T follicular helper cell (primary cell): Measurements from ENCODE around the gene EMC6.
"Not testable (repeated sequence)": the region's sequence is repeated elsewhere in the genome, so short reads cannot be mapped to it uniquely, and the experiment has no call there.

Source experiments
- DNase-seq: peaks from one replicate; pipeline ENCODE4 v3.0.0-alpha.2; 2020; ENCODE audit warnings: low read depth

Gene EMC6

DNA sequence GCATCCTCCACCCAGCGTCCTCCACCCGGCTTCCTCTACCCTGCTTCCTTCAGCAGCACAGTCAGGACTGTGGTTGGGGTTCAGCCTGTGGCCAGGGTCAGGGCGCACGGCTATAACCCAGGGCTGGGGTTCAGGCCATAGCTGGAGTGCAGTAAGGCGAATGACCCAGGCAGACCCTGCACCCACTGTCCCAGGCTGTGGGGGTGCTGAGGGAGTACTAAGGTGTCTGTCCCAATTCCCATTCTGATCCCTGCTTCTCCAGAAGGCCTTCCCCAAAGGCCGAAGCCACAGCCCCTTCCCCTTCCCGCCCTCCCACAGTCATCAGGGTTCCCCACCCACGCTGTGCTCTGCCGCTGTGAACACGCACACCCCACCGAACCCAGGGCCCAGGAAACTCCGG, 12.4 kb downstream of the EMC6 start:
- DNase-seq, result no peak

DNA sequence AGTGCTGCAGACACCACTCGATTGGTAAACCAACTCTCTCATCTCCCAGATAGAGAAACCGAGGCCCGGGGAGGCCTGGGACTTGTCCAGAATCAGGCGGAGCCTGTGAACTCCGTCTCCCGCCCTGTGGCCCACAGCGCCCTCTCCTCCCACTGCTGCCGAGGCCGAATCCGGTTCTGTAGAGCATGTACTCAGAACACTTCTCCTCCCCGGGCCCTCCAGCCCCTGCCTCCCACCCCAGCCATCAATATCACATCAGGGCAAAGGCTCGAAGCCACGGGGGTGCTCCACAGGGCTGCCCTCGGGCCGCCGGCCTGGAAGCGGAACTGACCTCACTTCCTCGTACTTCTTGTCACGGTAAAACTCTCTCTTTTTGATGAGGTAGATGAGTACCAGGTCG, 13.0 kb downstream of the EMC6 start:
- no peak for DNase-seq

DNA sequence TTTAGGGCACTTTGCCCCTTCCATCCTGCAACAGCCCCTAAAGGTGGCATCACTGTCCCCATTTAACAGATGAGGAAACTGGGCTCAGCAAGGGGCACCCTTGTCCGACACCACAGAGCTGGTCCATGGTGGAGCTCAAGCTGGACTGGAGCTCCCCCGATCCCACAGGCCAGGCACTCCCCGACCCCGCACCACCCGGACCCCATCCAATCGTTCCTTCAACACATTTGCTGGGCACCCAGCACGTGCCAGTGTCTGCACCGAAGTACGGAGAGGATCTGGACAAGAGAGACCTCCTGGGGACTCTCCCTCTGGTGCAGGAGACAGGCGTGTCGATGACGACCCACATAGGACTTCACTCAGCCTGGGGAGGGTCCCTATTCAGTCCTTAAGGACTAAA, 13.4 kb downstream of the EMC6 start:
- no peak for DNase-seq

DNA sequence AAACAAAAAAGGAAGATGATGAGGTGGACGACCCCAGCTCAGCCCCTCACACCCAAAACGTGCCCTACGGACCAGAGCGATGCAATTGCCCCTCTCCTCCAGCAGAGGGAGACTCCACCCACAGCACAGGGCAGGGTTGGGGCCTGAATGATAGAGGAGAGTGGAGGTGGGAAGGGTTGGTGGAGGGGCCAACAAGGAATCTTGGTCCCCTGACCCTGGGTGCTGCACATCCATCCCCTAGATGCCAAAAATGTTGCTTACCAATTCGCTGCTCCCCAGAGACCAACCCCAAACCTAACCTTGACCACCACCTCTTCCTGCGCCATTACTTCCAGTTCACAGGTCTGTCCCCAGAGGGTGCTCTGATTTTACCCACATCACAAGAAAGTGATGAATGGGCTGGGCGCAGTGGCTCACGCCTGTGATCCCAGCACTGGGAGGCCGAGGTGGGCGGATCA, 14.5 kb downstream of the EMC6 start:
- peak; percentile 33 for DNase-seq

DNA sequence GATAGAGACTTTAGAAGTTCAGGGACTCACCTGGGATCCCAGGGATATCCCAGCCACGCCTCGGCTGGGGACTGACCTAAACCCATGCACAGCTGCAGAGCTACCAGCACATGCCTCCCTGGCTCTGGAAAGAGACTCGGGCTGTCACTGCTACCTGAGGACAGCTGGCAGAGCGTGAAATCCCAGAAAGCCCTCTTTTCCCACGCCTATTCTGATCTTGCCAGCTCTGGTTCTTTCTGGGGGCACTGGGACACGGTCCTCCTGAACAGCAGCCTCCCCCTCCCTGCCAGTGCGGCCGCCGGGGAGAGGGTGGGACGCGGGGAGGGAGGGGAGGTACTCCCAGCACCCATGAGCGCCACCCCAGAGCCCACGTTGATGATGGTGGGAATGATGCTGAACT, 16.6 kb downstream of the EMC6 start:
- DNase-seq, result no peak

DNA sequence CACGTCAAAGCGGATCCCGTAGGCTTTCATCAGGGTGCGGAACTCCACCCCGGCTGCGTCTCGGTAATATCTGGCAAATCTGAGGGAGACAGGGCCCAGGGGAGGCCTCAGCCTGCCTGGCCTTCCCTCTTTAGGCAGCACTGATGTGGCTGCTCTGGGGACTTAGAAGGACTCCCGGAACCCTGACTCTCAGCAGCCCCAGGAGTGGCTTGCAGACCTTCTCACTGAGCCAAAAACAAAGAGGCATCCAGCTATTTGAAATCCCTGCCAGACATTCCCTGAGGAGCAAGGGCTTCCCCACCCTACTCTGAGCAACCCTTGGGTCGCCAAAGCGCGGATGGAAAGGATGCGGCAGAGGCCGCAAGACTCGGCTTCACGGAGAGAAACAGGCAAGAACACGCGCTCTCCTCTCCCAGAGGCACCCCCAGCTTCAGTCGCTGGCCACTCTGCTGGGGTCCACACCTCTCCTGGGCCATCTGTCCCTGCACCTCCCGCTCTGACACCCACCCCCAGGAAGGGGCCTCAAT, 19.5 kb downstream of the EMC6 start:
- no peak for DNase-seq

DNA sequence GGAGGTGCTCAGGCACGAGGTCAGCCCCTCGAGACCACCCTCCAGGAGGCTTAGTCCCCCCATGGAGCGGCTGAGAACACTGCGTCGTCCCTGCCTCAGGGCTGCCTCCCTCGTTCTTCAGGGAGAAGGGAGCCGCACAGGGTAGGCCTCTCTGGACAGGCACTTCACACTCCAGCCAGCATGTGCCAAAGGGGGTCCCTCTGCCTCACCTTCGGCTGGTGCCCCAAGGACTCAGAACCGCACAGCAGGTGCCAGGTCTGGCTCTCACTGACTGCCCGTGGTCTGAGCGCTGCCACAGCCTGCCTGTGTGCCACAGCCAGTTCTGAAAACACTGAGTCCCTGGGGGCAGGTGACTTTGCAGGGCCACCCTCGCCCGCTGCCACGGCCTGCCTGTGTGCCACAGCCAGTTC, 20.2 kb downstream of the EMC6 start:
- no peak for DNase-seq

DNA sequence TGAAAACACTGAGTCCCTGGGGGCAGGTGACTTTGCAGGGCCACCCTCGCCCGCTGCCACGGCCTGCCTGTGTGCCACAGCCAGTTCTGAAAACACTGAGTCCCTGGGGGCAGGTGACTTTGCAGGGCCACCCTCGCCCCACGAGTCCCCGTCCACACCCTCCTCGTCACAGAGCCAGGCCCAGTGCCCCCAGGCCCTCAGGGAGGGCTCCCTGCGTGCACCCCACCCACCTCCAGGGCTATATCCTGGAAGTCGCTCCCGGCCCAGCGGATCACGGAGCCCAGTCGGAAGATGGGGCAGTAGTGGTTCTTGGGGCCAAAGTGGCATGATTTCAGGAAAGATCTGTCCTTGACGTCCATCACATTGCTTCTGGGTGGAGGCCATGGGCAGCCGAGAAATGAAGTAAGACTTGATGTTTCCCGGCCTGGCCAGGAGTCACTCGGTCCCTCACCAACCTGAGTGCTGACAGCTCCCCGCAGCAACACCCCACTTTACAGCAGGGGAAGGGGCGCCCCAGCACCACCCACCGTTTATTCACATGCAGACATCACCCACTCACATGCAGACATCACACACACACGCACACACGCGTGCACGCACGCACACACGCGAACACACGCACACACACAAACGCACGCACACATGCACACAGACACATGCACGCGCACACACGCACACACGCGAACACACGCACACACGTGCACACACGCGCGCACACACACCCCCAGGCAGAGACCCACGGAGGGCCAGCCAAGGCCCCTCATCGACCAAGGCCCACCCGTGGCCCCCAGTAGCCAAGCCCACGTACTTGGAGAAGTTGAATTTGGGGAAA, 20.9 kb downstream of the EMC6 start:
- DNase-seq, result no peak

DNA sequence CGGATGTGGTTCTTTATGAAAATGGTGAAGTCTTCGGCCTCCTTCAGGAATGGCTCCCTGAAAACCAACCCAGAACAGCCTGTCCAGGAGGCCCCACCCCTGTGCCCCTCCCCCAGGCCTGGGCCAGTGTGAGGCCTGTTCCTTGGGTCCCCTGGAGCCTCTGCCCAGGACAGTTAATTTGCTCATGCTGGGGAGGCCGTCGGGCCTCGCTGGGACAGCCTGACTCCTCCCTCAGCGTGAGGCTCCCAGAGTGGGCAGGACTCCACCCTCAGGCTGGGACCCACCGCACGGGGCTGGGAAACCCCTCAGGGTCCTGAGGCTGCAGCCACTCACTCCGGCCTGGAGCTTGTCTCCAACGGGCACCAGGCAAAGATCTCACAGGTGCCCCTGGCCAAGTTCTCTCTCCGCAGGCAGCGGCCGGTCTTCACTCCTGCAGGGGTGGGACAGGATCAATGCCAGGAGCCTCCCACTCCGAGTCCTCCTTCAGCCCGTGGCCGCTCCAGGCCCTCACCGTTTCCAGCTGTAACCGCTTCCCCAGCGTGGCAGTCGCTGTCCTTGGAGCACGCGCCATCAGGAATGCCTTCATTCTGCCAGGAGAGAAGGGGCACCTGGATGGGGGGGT, 21.6 kb downstream of the EMC6 start:
- no peak for DNase-seq

DNA sequence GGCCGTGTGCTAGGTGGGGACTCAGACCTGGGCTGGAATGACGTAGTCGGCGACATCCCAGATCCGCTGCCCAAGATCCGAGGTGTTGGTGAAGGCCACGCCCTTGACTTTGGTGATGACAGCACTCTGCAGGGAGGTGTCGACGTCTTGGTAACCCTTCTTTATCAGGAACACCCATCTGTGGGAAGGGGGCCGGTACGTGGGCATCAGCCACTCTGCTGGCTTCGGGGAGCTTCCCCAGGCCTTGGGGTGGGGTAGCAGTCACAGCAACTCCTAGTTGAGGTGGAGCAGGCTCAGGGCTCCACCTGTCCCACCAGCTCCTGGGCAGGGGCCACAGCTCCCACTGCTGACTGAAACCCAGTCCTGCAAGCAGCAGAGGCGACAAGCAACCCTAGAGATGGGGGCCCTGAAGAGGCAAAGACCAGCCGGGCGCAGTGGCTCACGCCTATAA, 23.0 kb downstream of the EMC6 start:
- DNase-seq, result no peak

DNA sequence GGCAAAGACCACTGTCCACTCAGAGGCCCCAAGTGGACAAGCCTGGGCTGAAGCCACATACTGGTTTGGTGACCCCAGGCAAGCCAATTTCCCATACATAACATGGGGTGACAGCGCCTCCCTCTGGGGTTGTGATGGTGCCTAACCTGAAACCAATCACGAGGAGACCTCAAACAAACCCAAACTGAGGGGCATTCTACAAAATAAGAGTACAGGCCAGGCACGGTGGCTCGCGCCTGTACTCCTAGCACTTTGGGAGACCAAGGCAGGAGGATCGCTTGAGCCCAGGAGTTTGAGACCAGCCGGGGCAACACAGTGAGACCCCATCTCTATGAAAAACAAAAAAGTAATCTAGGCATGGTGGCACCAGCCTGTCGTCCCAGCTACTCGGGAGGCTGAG, 23.7 kb downstream of the EMC6 start:
- no peak for DNase-seq

DNA sequence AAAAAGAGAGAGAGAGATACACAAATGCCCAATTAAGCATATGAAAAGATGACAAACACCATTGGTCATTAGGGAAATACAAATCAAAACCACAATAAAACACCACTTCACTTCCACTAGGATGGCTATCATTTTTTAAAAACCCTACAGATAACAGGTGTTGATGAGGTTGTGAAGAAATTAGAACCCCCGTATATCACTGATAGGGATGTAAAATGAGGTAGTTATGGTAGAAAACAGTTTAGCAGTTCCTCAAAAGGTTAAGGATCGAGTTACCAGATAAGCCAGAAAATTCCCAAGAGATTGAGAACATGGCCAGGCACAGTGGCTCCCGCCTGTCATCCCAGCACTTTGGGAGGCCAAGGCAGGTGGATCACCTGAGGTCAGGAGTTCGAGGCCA, 24.5 kb downstream of the EMC6 start:
- DNase-seq, result no peak

DNA sequence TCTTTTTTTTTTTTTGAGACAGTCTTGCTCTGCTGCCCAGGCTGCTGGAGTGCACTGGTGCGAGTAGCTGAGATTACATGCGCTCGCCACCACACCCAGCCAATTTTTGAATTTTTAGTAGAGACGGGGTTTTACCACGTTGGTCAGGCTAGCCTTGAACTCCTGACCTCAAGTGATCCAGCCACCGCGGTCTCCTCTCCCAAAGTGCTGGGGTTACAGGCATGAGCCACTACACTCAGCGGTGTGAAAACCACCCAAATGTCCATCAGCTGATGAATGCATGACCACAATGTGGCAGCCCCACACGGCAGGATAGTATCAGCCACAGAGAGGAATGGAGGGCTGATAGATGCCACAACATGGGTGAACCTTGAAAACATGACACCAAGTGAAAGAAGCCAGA, 25.2 kb downstream of the EMC6 start:
- DNase-seq, result no peak

DNA sequence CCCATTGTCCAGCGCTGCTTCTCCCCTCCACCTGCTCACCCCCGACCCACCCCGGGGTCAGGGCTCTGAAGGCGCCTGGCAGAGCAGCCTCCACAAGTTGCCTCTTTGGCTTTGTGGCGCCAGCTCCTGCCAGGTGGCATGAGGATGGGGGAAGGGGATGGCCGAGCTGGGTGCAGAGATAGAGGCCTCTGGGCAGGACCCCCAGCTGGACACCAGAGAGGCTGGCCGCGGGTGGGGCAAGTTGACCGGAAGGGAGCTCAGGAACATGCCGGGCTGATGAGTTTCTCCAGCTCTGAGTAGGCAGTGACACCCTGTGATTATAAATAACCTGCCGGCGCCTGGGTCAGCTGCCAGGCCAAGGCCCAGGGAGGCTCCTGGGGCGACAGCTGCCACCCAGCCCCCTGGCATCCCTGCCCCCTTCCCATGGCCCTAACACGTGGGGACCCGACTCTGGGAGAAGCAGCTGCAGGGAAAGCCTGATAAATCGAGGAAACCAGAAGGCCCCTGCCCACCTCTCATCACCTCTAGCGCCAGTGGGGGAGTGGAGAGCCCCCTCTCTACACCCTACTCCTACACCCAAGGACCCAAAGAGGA, 26.6 kb downstream of the EMC6 start:
- DNase-seq, result no peak

DNA sequence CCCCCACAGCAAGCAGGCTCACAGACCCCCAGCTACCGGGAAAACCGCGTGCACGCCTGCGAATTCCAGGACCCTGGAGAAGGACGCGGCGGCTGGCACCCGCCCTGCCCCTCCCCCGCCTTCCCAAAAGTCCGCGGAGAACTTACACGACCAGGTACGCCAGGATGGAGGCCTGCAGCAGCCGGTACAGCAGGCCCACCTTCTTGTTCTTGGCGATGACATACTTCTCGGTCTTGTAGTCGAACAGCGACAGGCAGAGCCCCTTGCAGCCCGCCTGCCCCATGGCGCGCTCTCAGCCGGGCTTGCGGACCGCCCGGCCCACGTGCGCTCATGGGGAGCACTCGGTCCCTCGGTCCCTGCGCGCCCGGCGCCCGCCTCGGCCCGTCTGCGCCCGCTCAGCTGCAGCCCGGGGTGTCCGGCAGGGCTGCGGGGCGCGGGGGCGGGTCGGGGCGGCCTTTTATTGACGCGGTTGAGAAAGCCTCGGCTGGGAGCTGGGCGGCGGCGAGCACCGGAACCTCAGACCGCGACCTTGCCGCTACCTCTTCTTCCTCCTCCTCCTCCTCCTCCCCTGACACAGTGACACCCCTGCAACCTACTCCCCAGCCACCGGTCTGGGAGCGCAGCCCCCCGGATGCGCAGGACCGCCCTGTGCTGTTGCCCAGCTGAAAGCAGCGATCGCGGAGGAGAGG, 27.3 kb downstream of the EMC6 start, which contains the start of gene P2RX5:
Gene P2RX5, minus strand, starts transcription at position 433 of the 689 bp plus-strand sequence. Its CDS starts 150 bp downstream, at position 283.
- DNase-seq, result no peak

DNA sequence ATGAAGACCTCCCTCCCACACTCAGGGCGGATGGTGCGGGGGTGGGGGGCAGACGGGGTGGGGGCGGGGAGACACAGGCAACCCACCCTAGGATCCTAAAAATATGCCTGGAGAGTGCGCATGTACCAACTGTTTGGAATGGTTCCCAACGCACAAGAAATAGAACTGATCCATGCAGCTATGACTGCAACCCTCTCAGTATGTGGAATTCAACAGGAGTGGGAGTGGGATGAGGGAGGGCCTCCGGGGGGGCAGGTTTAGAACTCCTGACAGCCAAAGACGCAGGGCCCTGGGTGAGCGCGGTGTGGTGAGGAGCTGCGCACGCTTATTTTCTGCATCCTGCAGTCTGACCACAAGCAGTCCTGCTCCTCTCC, 28.5 kb downstream of the EMC6 start:
- DNase-seq, result no peak

DNA sequence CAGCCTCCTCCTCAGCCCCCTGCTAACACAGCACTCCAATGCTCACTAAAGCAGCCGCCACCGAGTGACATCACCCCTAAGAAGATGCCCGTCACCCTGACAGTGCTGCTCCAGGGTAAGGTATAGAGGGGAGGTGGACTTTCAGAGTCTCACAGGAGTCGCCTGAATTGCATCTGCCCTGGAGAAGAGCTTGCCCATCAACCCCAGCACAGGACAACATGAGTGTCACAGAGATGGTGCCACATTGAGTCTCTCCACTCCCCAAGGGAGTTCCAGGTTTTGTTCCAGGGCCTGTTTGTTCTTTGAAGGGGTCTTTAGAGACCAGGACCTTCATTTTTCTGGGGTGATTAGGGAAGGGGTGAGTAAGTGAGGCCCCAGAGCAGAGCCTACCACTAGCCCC, 29.5 kb downstream of the EMC6 start:
- no peak for DNase-seq

DNA sequence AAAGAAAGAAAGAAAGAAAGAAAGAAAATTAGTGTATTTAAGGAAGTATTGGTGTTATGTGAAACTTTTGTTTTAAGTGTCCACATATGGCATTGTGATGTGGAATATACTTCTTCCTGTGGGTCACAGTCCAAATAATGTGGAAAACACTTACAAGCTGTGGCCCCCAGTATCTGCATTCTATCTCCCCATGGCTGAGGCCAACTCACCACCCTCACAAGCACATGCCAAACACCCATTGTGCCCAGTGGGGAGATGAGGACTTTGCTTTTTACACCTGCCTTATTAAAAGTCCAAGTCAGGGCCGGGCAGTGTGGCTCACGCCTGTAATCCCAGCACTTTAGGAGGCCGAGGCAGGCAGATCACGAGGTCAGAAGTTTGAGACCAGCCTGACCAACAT, 31.3 kb downstream of the EMC6 start:
- DNase-seq, result no peak

DNA sequence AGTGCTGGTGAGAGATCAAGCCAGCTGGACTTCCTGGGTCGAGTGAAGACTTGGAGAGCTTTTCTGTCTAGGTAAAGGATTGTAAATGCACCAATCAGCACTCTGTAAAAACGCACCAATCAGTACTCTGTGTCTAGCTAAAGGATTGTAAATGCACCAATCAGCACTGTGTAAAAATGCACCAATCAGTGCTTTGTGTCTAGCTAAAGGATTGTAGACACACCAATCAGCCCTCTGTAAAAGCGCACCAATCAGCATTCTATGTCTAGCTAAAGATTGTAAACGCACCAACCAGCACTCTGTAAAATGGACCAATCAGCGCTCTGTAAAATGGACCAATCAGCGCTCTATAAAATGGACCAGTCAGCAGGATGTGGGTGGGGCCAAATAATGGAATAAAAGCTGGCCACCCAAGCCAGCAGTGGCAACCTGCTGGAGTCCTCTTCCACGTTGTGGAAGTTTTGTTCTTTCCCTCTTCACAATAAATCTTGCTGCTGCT, 33.5 kb downstream of the EMC6 start:
- not testable (repeated sequence) for DNase-seq

DNA sequence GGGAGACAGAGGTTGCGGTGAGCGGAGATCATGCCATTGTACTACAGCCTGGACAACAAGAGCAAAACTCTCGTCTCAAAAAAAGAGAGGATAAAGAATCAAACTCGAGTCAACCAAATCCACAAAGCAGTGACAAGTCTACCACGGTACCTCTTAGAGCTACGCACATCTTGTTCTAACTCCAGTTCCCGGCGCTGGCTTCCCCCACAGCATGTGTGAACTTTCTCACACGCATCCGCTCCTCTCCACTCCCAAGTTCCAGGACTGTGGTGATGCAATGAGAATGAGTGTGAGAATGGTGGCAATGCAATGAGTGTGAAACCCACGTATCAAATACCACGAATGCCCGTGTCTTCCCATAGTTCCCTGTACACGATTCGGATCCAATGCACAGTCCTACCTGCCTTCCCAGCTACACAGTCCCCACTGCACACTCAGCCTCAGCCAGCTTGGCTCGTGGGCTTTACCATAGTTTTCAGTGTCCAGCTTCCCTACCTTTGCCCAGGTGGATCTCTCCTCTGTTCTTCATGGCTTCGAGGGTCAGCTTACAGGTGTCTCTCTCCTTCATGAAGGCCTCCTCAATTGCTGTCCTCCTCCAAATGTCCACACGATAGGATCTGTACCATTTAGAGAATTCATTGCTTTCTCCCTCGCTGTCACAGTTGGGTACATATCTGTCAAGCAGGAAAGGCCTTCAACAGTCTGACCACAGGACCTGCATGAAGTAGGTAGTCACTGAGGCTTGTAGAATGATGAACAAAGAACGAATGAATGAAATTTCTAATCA, 36.5 kb downstream of the EMC6 start:
- DNase-seq, result no peak

DNA sequence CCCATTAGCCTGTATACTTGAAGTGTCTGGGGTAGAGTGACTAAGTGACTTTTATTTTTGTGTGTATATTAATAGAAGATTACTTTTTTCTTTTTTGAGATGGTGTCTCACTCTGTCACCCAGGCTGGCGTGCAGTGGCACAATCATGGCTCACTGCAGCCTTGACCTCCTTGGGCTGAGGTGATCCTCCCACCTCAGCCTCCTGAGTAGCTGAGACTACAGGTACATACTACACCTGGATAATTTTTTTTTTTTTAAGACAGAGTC, 37.0 kb downstream of the EMC6 start:
- not testable (repeated sequence) for DNase-seq

DNA sequence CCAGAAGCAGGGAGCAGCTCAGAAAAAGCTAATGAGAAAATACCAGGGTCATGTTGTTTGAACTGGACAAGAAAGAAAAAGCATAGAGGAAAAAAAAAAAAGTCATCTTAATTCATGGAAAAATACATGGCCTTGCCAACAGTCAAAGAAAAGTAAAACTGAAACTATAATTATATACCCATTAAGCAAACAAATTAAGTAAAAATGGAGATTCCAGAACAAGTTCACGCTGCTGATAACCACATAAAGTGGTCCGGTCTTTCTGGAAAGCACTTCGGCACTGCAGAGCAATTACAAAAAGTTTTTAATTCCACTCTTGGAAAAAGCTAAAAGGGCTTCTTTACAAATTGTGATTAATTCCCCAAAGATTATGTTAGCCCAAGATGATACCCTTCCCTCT, 39.8 kb downstream of the EMC6 start:
- DNase-seq, result no peak
